ENCODE data around the gene OR9Q2. TPM values are rescaled to one million over a fixed set of nuclear protein-coding genes. Genes with fewer than 3 reads are reported as not detected.

OR9Q2 gene, protein sequence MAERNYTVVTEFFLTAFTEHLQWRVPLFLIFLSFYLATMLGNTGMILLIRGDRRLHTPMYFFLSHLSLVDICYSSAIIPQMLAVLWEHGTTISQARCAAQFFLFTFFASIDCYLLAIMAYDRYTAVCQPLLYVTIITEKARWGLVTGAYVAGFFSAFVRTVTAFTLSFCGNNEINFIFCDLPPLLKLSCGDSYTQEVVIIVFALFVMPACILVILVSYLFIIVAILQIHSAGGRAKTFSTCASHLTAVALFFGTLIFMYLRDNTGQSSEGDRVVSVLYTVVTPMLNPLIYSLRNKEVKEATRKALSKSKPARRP
- total RNA-seq (not detected), polyA plus RNA-seq (not detected)
- long read RNA-seq, donor 1: 0 reads
- long read RNA-seq, donor 2: 0 reads
- long read RNA-seq, donor 3: 0 reads
- long read RNA-seq, donor 4: 0 reads
- long read RNA-seq, donor 5: 0 reads

DNA sequence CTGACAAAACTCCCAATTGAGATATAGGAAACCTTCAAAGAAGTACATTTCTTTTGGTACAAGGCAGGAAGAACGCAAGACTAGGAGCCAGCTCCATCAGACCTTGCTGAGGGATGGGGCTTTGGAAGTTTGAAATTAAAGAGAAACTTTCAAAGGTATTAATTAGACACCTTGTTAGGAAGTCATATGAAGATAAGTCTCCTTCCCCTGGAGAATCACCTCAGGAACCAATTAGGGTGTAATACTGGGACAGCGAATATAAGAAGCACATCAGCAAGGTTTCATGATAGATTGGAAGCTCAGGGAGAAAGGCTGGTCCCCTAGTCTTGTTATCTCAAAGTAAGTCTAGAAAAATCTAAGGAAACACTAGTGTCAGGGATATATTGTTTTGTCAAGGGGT is at the start of gene OR9Q2:
Gene OR9Q2, plus strand, starts transcription at position 301 of the 400 bp plus-strand sequence. CDS start 1,421 bp downstream, outside the sequence.
- no peak within 1 kb of the TSS for H3K9ac ChIP-seq (ENCODE audit: insufficient read depth in 1 of 2, low read length in 2 of 2)
- ATAC-seq (ENCODE audit: insufficient read depth, low FRiP score): no peak
- no peaks in the 10 kb centered on the region for H3K9me3 ChIP-seq (ENCODE audit: control insufficient read depth in 4 of 4, insufficient read depth in 3 of 4, low read length in 3 of 4)
- no peak for DNase-seq
- WGBS, 2 donors: 86 to 92% methylated on average over 2 of the region's 2 CpGs
- H3K36me3 ChIP-seq (ENCODE audit: control insufficient read depth in 4 of 4, insufficient read depth in 4 of 4, low read length in 4 of 4): no peaks in the 10 kb centered on the region
- H3K27me3 ChIP-seq (ENCODE audit: control insufficient read depth in 3 of 3, insufficient read depth in 3 of 3, low read length in 2 of 3): no peaks in the 10 kb centered on the region
- H3K27ac ChIP-seq (ENCODE audit: low read depth in 1 of 2, low read length in 1 of 2): no peak within 1 kb of the TSS
- peaks cover 0 to 3% (median 0%) of the 10 kb centered on the region in 5 donors for H3K4me1 ChIP-seq (ENCODE audit: control insufficient read depth in 5 of 5, insufficient read depth in 5 of 5, low read length in 5 of 5)
- TF ChIP-seq, protein P1, sequence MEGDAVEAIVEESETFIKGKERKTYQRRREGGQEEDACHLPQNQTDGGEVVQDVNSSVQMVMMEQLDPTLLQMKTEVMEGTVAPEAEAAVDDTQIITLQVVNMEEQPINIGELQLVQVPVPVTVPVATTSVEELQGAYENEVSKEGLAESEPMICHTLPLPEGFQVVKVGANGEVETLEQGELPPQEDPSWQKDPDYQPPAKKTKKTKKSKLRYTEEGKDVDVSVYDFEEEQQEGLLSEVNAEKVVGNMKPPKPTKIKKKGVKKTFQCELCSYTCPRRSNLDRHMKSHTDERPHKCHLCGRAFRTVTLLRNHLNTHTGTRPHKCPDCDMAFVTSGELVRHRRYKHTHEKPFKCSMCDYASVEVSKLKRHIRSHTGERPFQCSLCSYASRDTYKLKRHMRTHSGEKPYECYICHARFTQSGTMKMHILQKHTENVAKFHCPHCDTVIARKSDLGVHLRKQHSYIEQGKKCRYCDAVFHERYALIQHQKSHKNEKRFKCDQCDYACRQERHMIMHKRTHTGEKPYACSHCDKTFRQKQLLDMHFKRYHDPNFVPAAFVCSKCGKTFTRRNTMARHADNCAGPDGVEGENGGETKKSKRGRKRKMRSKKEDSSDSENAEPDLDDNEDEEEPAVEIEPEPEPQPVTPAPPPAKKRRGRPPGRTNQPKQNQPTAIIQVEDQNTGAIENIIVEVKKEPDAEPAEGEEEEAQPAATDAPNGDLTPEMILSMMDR (IDR thresholded peaks at IDR 0.05; ENCODE audit: control extremely low read depth, extremely low read depth): no peak
- no peak within 1 kb of the TSS for H3K4me3 ChIP-seq

DNA sequence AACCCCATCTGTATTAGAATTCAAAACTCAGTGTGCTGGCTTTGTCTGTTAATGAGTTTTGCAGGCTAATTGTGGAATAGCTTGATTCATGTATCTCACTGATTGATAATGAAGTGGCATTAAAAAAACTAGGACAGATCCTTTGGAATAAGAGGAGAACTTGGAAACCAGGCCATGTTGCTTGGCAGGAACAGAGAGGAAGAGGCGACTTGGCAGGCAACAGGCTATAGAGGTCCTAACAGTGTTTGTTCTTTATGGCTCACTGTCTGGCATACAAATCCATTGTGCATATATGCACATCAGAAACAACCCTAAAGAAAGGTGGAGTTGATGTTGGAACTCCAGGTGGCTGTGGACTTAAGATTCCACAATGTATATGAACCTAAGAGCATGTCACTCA is 46.1 kb upstream of the OR9Q2 start:
- DNase-seq (peak in 1 of 3 donors; percentile 95), ATAC-seq (ENCODE audit: insufficient read depth, low FRiP score) (no peak)
- Histone ChIP-seq H3K27me3 (ENCODE audit: control insufficient read depth in 3 of 3, insufficient read depth in 3 of 3, low read length in 2 of 3) (no peaks in the 10 kb centered on the region), H3K4me1 (ENCODE audit: control insufficient read depth in 5 of 5, insufficient read depth in 5 of 5, low read length in 5 of 5) (peaks cover 0 to 30% (median 0%) of the 10 kb centered on the region in 5 donors), H3K27ac (ENCODE audit: low read depth in 1 of 2, low read length in 1 of 2) (no peak overlapping the region), H3K36me3 (ENCODE audit: control insufficient read depth in 4 of 4, insufficient read depth in 4 of 4, low read length in 4 of 4) (no peaks in the 10 kb centered on the region), H3K9me3 (ENCODE audit: control insufficient read depth in 4 of 4, insufficient read depth in 3 of 4, low read length in 3 of 4) (peaks cover 0 to 2% (median 0%) of the 10 kb centered on the region in 4 donors), H3K9ac (ENCODE audit: insufficient read depth in 1 of 2, low read length in 2 of 2) (no peak overlapping the region), H3K4me3 (no peak overlapping the region)
- WGBS, 2 donors: 79 to 84% methylated on average over 1 of the region's 1 CpG
- TF ChIP-seq, protein P1 (IDR thresholded peaks at IDR 0.05; ENCODE audit: control extremely low read depth, extremely low read depth): no peak

DNA sequence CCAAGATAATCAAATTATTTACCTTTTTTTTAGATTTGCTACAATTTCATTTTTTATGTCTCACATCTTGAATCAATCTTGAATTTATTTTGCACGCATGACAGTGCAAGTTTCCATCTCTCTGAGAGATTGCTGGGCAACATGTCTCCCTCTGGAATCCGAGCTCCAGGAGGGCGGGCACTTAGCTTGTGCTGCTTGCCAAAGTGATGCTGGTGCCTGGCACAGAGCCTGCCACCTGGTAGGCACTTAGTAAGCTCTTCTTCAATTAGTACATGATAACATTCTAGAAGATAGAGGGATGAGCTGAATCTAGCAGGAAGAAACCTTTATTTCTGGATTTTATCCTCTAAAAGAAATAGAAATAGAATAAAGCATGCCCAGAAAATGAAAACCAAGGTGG is 36.1 kb upstream of the OR9Q2 start:
- ATAC-seq (ENCODE audit: insufficient read depth, low FRiP score) (no peak), DNase-seq (no peak)
- Histone ChIP-seq H3K4me3 (no peak overlapping the region), H3K36me3 (ENCODE audit: control insufficient read depth in 4 of 4, insufficient read depth in 4 of 4, low read length in 4 of 4) (no peaks in the 10 kb centered on the region), H3K27ac (ENCODE audit: low read depth in 1 of 2, low read length in 1 of 2) (no peak overlapping the region), H3K9me3 (ENCODE audit: control insufficient read depth in 4 of 4, insufficient read depth in 3 of 4, low read length in 3 of 4) (peaks cover 0 to 2% (median 0%) of the 10 kb centered on the region in 4 donors), H3K27me3 (ENCODE audit: control insufficient read depth in 3 of 3, insufficient read depth in 3 of 3, low read length in 2 of 3) (no peaks in the 10 kb centered on the region), H3K9ac (ENCODE audit: insufficient read depth in 1 of 2, low read length in 2 of 2) (no peak overlapping the region), H3K4me1 (ENCODE audit: control insufficient read depth in 5 of 5, insufficient read depth in 5 of 5, low read length in 5 of 5) (no peaks in the 10 kb centered on the region)
- 83 to 86% methylated on average over 3 of the region's 3 CpGs for WGBS, 2 donors
- TF ChIP-seq, protein P1 (IDR thresholded peaks at IDR 0.05; ENCODE audit: control extremely low read depth, extremely low read depth): no peak
